GM18909 (cell line): ENCODE results near the gene SSX2.
"Not testable (repeated sequence)": the region's sequence is repeated elsewhere in the genome, so short reads cannot be mapped to it uniquely, and the experiment has no call there.

Experiments
- ATAC-seq: cut with Tn5 transposase; IDR thresholded peaks from one replicate; pipeline ENCODE4 v1.9.1; 2021; ENCODE audit warnings: mild to moderate bottlenecking; ENCODE audit not compliant: unreplicated experiment, poor library complexity

The SSX2 gene, protein sequence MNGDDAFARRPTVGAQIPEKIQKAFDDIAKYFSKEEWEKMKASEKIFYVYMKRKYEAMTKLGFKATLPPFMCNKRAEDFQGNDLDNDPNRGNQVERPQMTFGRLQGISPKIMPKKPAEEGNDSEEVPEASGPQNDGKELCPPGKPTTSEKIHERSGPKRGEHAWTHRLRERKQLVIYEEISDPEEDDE

DNA sequence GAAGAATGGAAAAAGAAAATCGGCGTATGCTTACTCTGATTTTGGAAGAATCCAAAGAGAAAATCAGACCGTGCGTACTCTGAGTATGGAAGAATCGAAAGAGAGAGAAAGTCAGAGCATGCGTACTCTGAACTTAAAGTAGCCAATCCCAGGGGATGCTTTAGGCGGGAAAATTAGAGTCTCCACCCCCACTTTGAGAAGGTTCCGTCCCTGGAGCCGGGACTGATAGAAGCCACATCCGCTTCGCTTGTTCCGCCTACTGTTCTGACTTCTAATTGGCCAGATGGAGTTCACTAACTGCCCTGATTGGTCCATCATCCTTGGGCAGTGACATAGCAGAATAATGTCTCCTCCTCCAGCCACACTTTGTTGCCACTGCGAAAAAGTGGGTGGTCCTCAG lies at the start of gene SSX2:
SSX2 (minus strand) TSS at position 101 of the 400 bp plus-strand sequence. CDS start 1,429 bp downstream, outside the sequence.
- ATAC-seq = not testable (repeated sequence)

DNA sequence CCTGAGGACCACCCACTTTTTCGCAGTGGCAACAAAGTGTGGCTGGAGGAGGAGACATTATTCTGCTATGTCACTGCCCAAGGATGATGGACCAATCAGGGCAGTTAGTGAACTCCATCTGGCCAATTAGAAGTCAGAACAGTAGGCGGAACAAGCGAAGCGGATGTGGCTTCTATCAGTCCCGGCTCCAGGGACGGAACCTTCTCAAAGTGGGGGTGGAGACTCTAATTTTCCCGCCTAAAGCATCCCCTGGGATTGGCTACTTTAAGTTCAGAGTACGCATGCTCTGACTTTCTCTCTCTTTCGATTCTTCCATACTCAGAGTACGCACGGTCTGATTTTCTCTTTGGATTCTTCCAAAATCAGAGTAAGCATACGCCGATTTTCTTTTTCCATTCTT lies 44.0 kb upstream of the SSX2 start, which contains the start of gene SSX2B:
SSX2B (plus strand) TSS at position 301 of the 400 bp plus-strand sequence. CDS start 1,429 bp downstream, outside the sequence.
- not testable (repeated sequence) for ATAC-seq

DNA sequence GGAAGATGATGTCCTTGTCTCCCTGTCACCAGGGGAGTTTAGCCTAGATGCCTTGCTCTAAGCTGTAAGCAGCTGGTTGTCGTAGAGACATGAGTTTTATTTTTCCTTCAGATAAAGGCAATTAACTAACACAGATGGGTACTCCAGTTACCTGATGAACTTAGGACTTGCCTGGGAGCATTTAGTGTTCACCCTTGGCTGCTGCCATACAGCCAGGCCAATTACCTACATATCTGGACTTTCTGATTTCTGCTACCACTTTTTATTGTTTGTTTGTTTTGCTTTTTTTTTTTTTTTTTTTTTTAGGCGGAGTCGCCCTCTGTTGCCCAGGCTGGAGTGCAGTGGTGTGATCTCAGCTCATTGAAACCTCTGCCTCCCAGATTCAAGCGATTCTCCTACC lies 14.9 kb downstream of the SSX2 start:
- not testable (repeated sequence) for ATAC-seq

DNA sequence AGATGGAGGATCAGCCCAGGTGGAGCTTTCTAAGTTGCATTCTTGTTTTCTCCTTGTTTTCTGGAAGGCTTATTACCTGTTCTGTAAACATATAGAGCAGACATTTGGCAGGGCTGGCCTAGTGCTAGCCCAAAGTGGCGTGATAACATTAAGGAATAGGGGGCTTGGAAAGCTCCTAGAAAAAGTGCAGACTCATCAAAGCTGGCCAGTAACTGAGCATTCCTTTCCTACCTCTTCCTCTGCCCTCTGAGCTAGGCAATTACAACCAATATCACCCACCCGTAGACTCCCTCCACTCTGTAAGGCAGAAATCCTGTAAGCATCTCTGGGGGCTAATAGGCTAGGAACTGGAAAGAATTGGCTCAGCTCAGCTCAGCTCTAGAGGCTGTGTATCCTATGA lies 44.8 kb downstream of the SSX2 start:
- ATAC-seq = not testable (repeated sequence)

DNA sequence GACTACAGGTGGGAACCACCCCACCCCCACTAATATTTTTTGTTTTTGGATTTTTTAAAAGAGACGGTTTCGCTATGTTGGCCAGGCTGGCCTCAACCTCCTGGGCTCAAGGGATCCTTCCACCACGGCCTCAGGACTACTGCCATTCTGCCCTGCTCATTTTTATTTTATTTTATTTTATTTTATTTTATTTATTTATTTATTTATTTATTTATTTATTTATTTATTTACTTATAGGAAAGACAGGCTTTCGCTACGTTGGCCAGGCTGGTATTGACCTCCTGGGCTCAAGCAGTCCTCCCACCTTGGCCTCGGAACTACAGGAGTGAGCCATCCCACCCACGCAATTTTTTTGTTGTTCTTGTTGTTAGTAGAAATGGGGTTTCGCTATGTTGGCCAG lies 51.5 kb downstream of the SSX2 start:
- not testable (repeated sequence) for ATAC-seq

DNA sequence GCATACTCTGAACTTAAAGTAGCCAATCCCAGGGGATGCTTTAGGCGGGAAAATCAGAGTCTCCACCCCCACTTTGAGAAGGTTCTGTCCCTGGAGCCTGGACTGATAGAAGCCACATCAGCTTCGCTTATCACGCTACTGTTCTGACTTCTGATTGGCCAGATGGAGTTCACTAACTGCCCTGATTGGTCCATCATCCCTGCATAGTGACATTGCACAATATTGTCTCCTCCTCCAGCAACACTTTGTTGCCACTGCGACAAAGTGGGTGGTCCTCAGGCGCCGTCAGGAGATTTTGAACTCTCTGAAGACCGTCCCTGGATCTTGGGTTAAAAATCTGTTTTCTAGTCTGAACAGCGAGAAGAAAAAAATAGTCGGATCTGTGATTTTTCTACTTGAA lies 52.2 kb downstream of the SSX2 start, which contains the start of gene SSX7:
SSX7 (minus strand) TSS at position 101 of the 400 bp plus-strand sequence. CDS start 1,428 bp downstream, outside the sequence.
- not testable (repeated sequence) for ATAC-seq

DNA sequence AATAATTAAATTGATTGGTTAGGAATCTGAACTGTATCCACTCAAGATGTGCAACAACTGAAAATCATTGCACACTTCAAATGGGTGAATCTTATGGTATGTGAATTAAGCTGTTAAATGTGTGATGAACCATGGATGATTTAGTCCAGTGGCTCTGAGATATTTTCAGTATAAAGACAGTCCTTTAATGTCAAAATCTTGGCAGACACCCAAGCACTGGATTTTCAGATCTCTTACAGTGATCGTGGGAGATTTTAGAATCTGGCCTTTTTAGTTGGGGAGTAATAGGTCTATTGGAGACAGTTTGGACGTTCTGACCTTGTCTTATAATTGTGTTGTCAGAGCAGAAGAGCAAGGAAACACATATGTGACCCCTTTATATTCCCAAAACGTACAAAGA lies 56.3 kb downstream of the SSX2 start:
- ATAC-seq = not testable (repeated sequence)

DNA sequence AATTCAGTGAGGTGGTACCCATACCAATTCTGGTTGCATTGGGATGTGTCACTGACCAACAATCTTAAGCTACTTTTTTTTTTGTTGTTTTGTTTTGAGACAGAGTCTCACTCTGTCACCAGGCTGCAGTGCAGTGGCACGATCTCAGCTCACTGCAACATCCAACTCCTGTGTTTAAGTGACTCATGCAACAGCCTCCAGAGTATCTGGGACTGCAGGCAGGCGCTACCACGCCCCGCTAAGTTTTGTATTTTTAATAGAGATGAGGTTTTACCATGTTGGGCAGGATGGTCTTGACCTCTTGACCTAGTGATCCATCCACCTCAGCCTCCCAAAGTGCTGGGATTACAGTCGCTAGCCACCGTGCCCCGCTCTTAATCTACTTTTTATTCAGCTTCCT lies 58.0 kb downstream of the SSX2 start:
- ATAC-seq = not testable (repeated sequence)
